GM12878 (cell line): ENCODE results near the gene FAM53B.

Source experiments
- MTA3 ChIP-seq: IDR thresholded peaks from 2 replicates; pipeline ENCODE4 v1.6.1; 2012; ENCODE audit warnings: low read length, inconsistent platforms, borderline replicate concordance
- POLR2AphosphoS5 ChIP-seq: IDR thresholded peaks from 2 replicates; pipeline ENCODE4 v1.6.1; 2011; ENCODE audit warnings: mild to moderate bottlenecking, low read length, inconsistent platforms
- RAD51 ChIP-seq: fragments of 450-650 bp; IDR thresholded peaks from 2 replicates; pipeline ENCODE4 v1.6.1; 2016; ENCODE audit warnings: moderate library complexity, mild to moderate bottlenecking, inconsistent platforms
- RB1 ChIP-seq: fragments of 450-650 bp; formaldehyde crosslinking; IDR thresholded peaks from 2 replicates; pipeline ENCODE4 v1.6.1; 2017; ENCODE audit warnings: mild to moderate bottlenecking, borderline replicate concordance
- REST ChIP-seq: IDR thresholded peaks from 2 replicates; pipeline ENCODE4 v1.6.1; 2012; ENCODE audit warnings: mild to moderate bottlenecking, low read depth, low read length
- SP1 ChIP-seq: IDR thresholded peaks from one replicate; pipeline ENCODE4 v1.6.1; 2011; ENCODE audit warnings: low read depth, low read length

GRCh38 chr10:124647421-124648130, 96.6 kb downstream of the FAM53B start:
- TF ChIP-seq RB1 (no peak), POLR2AphosphoS5 (no peak), RAD51 (no peak), MTA3 (no peak), SP1 (peak; percentile 19), REST (no peak)
